K562 (cell line): ENCODE results near the gene TIFAB.

Experiments
- RAD21 ChIP-seq, 2 experiments: fragments of 250-450 bp in 1 of 2; fragments of 450-650 bp in 1 of 2; sonication (Bioruptor Pico) in 1 of 2; formaldehyde crosslinking in 1 of 2; IDR thresholded peaks in 1 of 2; conservative IDR thresholded peaks in 1 of 2; 2 replicates each; pipeline versions ENCODE4 v1.4.0 to v1.8.0; 2020 to 2022; ENCODE audit warnings: mild to moderate bottlenecking in 2 of 2, moderate library complexity in 1 of 2
- TF ChIP-seq, protein P1 (sequence below): fragments of 450-650 bp; IDR thresholded peaks from 2 replicates; pipeline ENCODE4 v1.6.1; 2016; ENCODE audit warnings: borderline replicate concordance

DNA sequence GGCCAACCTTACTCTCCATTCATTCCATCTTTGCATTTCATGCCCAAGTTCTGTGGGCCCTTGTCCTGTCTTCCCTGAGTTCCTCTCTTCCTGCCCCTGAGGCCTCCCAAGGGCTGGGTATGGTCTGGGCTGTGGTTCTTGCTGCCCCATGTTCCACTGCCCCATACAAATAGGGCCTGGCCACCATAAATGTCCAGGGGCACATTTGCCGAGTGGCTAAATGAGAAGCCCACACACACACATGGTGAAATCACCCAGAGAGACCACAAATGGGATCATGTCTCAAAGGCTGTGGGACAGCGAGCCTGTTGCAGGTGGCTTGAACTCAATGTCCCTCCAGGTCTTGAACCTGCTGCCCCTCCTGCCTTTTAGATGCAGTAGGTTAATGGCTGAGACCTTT, 1.2 kb downstream of the TIFAB start:
- TF ChIP-seq, protein P1, sequence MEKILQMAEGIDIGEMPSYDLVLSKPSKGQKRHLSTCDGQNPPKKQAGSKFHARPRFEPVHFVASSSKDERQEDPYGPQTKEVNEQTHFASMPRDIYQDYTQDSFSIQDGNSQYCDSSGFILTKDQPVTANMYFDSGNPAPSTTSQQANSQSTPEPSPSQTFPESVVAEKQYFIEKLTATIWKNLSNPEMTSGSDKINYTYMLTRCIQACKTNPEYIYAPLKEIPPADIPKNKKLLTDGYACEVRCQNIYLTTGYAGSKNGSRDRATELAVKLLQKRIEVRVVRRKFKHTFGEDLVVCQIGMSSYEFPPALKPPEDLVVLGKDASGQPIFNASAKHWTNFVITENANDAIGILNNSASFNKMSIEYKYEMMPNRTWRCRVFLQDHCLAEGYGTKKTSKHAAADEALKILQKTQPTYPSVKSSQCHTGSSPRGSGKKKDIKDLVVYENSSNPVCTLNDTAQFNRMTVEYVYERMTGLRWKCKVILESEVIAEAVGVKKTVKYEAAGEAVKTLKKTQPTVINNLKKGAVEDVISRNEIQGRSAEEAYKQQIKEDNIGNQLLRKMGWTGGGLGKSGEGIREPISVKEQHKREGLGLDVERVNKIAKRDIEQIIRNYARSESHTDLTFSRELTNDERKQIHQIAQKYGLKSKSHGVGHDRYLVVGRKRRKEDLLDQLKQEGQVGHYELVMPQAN: no peak
- TF ChIP-seq RAD21 (CRISPR knock-in tag; conservative IDR thresholded peaks at IDR 0.05 in 1 of 2, IDR thresholded peaks at IDR 0.05 in 1 of 2): no peak
